Breast epithelium (tissue), 4 donors: Measurements from ENCODE around the gene NCAPG2. TPM values are rescaled to one million over a fixed set of nuclear protein-coding genes. Genes with fewer than 3 reads are reported as not detected.

Experiments used
- DNase-seq, 2 donors: peaks; one replicate each; pipeline ENCODE4 v3.0.0-alpha.2; 2019; ENCODE audit warnings: low spot score in 2 of 2
- H3K27ac ChIP-seq, 2 donors: fragments of 200-600 bp; sonication (generic) in 1 of 2; one replicate each; pipeline ENCODE4 v1.5.1; 2016 to 2019; ENCODE audit warnings: mild to moderate bottlenecking in 1 of 2
- H3K27me3 ChIP-seq, 2 donors: fragments of 200-600 bp; sonication (generic) in 1 of 2; one replicate each; pipeline versions ENCODE4 v1.5.1 to v1.6.0; 2017 to 2019; ENCODE audit warnings: control low read depth in 1 of 2, mild to moderate bottlenecking in 1 of 2
- H3K36me3 ChIP-seq: fragments of 200-600 bp; one replicate; pipeline ENCODE4 v1.5.1; 2019
- H3K4me1 ChIP-seq, 2 donors: fragments of 200-600 bp; sonication (generic); one replicate each; pipeline ENCODE4 v1.5.1; 2016 to 2019; ENCODE audit warnings: control low read depth in 1 of 2
- H3K4me3 ChIP-seq, 3 donors: fragments of 200-600 bp; sonication (generic); 1 replicate in 2 of 3; 2 replicates in 1 of 3; pipeline ENCODE4 v1.5.1; 2016 to 2019; ENCODE audit warnings: mild to moderate bottlenecking in 3 of 3, moderate library complexity in 2 of 3
- H3K9me3 ChIP-seq, 2 donors: fragments of 200-600 bp; sonication (generic) in 1 of 2; one replicate each; pipeline ENCODE4 v1.5.1; 2016 to 2019; ENCODE audit warnings: control low read depth in 1 of 2
- POLR2A ChIP-seq: fragments of 450-650 bp; IDR thresholded peaks from one replicate; pipeline ENCODE4 v1.6.1; 2016; ENCODE audit warnings: antibody characterized with exemption, mild to moderate bottlenecking, moderate library complexity
- POLR2AphosphoS5 ChIP-seq, 3 donors: sonication (generic); formaldehyde crosslinking; IDR thresholded peaks; one replicate each; pipeline ENCODE4 v1.6.1; 2017; ENCODE audit warnings: antibody characterized with exemption in 3 of 3
- intact Hi-C: fragments of 100-400 bp; cut with DNase I; formaldehyde crosslinking; loops from one replicate; pipeline ENCODE4 v1.15.1; 2023; ENCODE audit warnings: low total_unique reads
- total RNA-seq, 3 donors: library from RNA; depleted of rRNA; stranded (reverse); fragments of >200 nt; gene quantifications; one replicate each; pipeline ENCODE4 v1.1.0, GENCODE V29; 2016
- TF ChIP-seq, protein P1 (sequence below), 3 donors: fragments of 450-650 bp; IDR thresholded peaks; one replicate each; pipeline ENCODE4 v1.5.1; 2016 to 2017; ENCODE audit warnings: antibody characterized with exemption in 3 of 3, mild to moderate bottlenecking in 3 of 3, moderate library complexity in 3 of 3

NCAPG2 gene
- total RNA-seq, 3 donors from 2014 or later, result 9.8 to 12.5 (median 10.4) TPM

DNA sequence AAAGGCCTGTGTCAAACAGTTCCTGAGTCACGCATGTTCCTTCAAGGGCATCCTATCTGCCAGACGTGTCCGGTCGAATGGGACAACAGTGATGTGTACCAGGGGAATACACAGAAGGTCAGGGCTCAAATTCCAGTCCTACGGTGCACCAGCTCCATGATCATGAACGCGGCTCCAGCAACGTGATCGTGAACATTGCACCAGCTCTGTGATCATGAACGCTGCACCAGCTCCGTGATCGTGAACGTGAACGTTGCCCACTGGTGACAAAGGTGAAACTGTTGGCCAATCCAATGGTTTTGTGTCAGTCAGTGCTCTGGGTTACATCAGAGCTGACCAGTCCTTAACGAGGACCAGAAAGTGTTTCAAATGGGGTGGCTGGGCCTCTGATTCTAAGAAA lies 112.7 kb downstream of the NCAPG2 start:
- peaks cover 0 to 1% of the 10 kb centered on the region in 2 donors for H3K4me1 ChIP-seq
- no peaks in the 10 kb centered on the region for H3K27me3 ChIP-seq
- intact Hi-C loops, result no loop called here
- H3K4me3 ChIP-seq, result no peak overlapping the region
- TF ChIP-seq POLR2A (no peak), POLR2AphosphoS5 (IDR thresholded peaks at IDR 0.05) (no peak)
- TF ChIP-seq, protein P1, sequence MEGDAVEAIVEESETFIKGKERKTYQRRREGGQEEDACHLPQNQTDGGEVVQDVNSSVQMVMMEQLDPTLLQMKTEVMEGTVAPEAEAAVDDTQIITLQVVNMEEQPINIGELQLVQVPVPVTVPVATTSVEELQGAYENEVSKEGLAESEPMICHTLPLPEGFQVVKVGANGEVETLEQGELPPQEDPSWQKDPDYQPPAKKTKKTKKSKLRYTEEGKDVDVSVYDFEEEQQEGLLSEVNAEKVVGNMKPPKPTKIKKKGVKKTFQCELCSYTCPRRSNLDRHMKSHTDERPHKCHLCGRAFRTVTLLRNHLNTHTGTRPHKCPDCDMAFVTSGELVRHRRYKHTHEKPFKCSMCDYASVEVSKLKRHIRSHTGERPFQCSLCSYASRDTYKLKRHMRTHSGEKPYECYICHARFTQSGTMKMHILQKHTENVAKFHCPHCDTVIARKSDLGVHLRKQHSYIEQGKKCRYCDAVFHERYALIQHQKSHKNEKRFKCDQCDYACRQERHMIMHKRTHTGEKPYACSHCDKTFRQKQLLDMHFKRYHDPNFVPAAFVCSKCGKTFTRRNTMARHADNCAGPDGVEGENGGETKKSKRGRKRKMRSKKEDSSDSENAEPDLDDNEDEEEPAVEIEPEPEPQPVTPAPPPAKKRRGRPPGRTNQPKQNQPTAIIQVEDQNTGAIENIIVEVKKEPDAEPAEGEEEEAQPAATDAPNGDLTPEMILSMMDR (IDR thresholded peaks at IDR 0.05), result no peak
- H3K36me3 ChIP-seq, result no peaks in the 10 kb centered on the region
- DNase-seq, result no peak
- H3K27ac ChIP-seq, result no peak overlapping the region
- H3K9me3 ChIP-seq, result peaks cover 0 to 5% of the 10 kb centered on the region in 2 donors

DNA sequence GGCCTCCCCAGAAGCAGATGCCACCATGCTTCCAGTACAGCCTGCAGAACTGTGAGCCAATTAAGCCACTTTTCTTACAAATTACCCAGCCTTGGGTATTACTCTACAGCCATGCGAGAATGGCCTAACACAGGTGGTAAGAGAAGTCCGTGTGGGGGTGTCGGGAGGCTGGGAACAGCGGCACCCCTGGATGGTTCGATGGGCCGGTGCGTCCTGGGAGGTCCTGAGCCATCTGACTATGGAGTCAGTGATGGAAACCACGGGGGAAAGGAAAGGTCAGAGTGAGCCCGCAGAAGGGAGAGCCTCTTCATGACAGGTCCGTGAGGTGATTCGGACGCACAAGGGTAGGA lies 114.4 kb downstream of the NCAPG2 start:
- H3K9me3 ChIP-seq, result peaks cover 0 to 5% of the 10 kb centered on the region in 2 donors
- no peak overlapping the region for H3K27ac ChIP-seq
- H3K27me3 ChIP-seq, result peaks cover 11 to 14% of the 10 kb centered on the region in 2 donors
- no peak overlapping the region for H3K4me3 ChIP-seq
- no peaks in the 10 kb centered on the region for H3K36me3 ChIP-seq
- intact Hi-C loops, result no loop called here
- TF ChIP-seq, protein P1 (IDR thresholded peaks at IDR 0.05), result no peak
- TF ChIP-seq POLR2A, result no peak
- H3K4me1 ChIP-seq, result peaks cover 0 to 12% of the 10 kb centered on the region in 2 donors
- no peak for DNase-seq

DNA sequence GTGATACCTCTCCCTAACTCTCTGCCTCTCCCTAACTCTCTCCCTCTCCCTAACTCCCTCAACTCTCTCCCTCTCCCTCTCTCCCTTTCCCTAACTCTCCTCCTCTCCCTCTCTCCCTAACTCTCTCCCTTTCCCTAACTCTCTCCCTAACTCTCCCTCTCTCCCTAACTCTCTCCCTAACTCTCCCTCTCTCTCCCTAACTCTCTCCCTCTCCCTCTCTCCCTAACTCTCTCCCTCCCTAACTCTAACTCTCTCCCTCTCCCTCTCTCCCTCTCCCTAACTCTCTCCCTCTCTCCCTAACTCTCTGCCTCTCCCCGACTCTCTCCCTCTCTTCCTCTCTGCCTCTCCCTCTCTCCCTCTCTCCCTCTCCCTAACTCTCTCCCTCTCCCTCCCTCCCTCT lies 115.0 kb downstream of the NCAPG2 start:
- H3K4me3 ChIP-seq, result no peak overlapping the region
- intact Hi-C loops, result no loop called here
- no peaks in the 10 kb centered on the region for H3K36me3 ChIP-seq
- DNase-seq, result no peak
- H3K27ac ChIP-seq, result no peak overlapping the region
- peaks cover 0 to 12% of the 10 kb centered on the region in 2 donors for H3K4me1 ChIP-seq
- H3K27me3 ChIP-seq, result peaks cover 11 to 19% of the 10 kb centered on the region in 2 donors
- TF ChIP-seq POLR2AphosphoS5 (IDR thresholded peaks at IDR 0.05) (no peak), POLR2A (no peak)
- TF ChIP-seq, protein P1 (IDR thresholded peaks at IDR 0.05), result no peak
- H3K9me3 ChIP-seq, result peaks cover 0 to 5% of the 10 kb centered on the region in 2 donors

DNA sequence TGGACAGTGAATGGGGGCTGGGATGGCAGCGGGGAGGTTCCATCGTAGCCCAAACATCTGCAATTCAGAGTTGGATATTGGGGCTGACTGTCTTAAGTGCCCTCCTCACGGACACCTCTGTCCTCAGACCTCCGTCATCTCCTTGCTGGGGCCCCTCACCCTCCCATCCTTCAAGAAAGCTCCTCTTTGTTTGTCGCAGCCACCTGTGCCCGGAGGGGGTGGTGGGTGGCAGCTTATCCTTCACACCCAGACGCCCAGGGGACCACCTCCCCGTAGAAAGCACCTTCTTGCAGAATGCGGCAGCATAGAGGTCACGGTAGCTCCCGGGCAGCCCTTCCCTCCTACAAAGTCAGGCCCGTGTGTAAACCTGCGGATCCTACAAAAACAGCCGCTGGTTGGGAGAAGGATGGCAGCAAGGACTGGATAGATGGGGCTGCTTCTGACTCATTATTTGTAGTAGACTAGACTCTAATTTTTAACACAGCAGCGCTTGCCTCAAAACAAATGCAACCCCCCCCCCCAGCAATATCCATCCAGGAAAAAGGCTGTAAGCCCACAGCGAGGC lies 115.6 kb downstream of the NCAPG2 start:
- intact Hi-C loops, result no loop called here
- Histone ChIP-seq H3K4me1 (peaks cover 0 to 12% of the 10 kb centered on the region in 2 donors), H3K4me3 (no peak overlapping the region), H3K36me3 (no peaks in the 10 kb centered on the region), H3K27me3 (peaks cover 11 to 26% of the 10 kb centered on the region in 2 donors), H3K27ac (no peak overlapping the region), H3K9me3 (peaks cover 0 to 5% of the 10 kb centered on the region in 2 donors)
- TF ChIP-seq, protein P1 (IDR thresholded peaks at IDR 0.05), result no peak
- TF ChIP-seq POLR2A (no peak), POLR2AphosphoS5 (IDR thresholded peaks at IDR 0.05) (no peak)
- DNase-seq, result no peak

DNA sequence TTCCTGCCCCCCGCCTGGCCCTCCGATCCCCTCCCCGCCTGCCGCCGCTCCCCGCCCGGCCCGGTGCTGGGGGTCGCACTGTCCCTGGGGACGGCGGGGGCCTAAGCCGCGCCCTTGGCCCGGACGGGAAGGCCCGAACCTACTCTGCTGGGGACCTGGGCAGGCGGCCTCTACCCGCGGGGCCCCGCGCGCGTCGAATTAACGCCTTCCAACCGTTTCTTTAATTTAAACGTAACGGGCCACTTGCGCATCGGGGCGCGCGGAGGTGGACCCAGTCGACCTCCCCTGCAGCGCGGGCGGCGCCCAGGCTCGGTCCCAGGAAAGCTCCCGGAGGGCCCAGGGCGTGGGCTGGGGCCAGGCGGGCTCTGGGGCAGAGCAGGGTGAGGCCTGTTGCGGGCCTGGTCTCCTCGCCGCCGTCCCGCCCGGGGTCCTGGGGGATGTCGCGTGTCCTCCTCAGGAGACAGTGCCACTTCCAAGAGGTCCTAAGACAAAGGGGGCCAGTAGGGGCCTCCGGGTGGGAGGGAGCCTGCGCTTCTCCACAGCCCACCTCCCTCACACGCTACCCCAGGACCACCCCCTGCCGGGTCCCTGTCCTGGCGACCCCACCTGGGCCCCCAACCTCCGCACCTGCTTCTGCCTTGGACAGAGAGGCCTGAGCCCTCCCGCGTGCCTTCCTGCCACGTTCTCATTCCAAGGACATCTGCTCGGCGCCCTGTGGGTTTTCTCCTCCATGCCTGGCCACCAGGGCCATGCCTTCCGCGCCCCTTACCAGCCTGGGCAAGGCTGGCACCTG lies 116.3 kb downstream of the NCAPG2 start:
- intact Hi-C loops, result no loop called here
- peaks cover 0 to 5% of the 10 kb centered on the region in 2 donors for H3K9me3 ChIP-seq
- H3K36me3 ChIP-seq, result no peaks in the 10 kb centered on the region
- H3K27ac ChIP-seq, result no peak overlapping the region
- peaks cover 0 to 12% of the 10 kb centered on the region in 2 donors for H3K4me1 ChIP-seq
- peak overlapping the region; percentile 17 to 64 (median 48) for H3K4me3 ChIP-seq
- TF ChIP-seq, protein P1 (IDR thresholded peaks at IDR 0.05), result no peak
- no peak for TF ChIP-seq POLR2A
- TF ChIP-seq POLR2AphosphoS5 (IDR thresholded peaks at IDR 0.05), result no peak
- DNase-seq, result no peak
- H3K27me3 ChIP-seq, result peaks cover 11 to 32% of the 10 kb centered on the region in 2 donors
